HTERT RPE-1 (cell line): Measurements from ENCODE around the gene CCL5.

Experiments
- in situ Hi-C: fragments of 300-500 bp; cut with MboI; formaldehyde crosslinking; loops from 4 replicates; pipeline ENCODE4 v1.14.3; 2020; ENCODE audit warnings: low sequenced_read_pairs

CCL5 gene

GRCh38 chr17:35868737-35869136, 11.4 kb downstream of the CCL5 start, which contains the start of gene HEATR9:
TSS of gene HEATR9 (minus strand) at chr17:35868891. CDS start at chr17:35868742, 149 bp downstream.
- in situ Hi-C loops: no loop called here

GRCh38 chr17:35867574-35867973, 12.6 kb downstream of the CCL5 start:
- in situ Hi-C loops: no loop called here

- in situ Hi-C loops: no loop called here
Observed at GRCh38 chr17:35866341-35866950, 13.7 kb downstream of the CCL5 start.

GRCh38 chr17:35865412-35866340, 14.5 kb downstream of the CCL5 start:
- in situ Hi-C loops: no loop called here

GRCh38 chr17:35864853-35865252, 15.3 kb downstream of the CCL5 start:
- in situ Hi-C loops: no loop called here

GRCh38 chr17:35856603-35857002, 23.6 kb downstream of the CCL5 start:
- in situ Hi-C loops: no loop called here

DNA sequence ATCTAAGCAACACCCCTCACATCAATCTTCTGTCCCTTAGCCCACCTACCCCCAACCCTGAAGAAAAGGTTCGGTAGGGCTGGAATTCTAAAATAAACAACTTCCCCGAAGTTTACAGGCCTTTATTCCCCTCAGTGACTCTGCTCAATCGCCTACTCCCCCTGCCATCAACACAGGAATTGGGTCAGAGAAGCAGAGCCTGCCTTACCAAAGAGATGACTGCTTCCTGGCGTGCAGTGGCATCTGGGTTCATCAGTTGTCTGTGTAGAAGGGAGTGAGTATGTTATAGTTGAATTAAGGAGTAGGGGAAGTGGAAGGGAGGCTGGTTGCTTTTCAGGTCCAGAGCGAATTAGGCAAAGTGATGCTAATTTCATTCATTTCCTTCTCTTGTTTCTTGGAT, 24.2 kb downstream of the CCL5 start:
- in situ Hi-C loops: no loop called here

DNA sequence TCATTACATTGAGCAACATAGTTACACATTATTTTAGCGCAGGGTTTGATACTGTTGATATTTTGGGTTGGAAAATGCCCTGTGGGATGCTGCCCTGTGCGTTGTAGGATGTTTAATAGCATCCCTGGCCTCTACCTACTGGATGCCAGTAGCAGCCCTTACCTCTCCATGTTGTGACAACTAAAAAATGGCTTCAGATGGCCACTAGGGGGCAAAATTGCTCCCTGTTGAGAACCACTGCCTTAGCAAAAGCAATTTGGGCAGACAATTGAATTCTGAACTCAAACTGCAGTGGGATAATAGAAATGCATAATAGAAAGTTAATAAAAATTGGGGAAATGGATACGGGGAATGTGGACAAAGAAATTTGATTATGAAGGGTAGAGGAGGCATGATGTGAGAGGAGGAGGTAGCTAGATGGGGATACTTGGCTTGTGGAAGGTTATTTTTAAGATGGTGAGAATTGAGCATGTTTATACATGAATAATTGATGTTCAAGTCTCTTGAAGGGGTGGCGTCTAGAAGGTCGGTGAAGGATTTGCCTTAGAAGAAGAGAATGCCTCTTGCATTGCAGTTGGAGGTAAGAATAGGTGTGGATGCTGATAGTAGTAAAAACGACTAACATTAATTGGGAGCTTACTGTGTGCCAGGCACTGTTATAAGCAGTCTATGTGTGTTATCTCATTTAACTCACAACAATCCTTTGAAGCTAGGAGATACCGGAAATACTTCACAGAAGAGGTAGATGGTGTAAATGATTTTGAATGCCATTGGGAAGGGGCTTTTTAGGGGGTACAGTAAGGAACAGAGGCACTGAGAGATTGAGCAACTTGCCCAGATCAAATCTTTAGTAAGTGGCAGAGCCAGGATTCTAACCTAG, 30.5 kb downstream of the CCL5 start:
- in situ Hi-C loops: no loop called here

DNA sequence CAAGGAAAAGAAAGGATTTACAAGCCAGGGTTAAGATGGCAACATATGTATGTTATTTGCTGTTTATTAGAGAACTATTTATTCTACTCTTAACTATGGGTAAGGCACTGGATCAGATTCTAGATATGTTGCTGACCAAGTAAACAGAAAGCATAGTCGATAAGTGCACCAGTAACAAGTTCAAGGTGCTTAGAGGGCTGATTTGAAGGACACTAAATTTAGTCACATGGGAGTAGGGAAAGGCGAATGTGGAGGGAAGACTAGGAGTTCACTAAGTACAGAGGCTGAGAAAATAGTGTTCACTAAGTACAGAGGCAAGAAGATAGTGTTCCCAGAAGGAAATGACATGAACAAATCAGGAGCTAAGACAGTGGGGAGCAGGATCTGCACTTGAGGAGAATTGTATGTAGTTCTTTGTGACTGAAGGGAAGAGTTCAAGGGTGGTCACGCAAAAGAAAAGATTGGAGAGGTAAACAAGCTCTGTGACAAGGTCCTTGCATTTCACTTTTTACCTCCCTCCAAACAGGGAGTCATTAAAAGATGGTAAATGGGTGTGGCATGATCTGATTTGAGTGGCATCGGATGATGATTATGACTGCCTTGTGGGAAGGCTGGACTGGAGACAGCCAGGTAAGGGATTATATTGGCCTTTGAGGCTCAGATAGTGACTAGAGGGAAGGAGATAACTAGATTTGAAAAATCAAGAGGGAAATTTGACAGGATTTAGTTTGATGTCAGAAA, 32.4 kb downstream of the CCL5 start:
- in situ Hi-C loops: no loop called here

DNA sequence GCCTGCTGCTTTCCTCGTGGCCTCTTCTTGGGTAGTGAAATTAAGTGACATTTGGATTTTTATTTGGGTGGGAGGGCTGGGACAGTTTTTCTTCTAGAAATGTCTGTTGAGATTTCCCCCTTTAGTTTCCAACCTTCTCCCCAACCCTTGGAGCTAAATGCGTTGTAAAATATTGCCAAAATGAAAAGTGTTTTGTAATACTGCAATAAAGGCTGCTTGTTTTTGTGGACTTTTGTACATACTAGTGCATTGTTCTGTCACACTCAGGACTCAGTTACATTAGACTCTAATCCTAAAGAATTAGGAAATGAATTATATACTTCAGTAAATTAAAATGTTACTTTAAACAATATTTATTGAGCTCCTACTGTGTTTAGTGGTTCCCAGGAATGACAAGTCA, 33.2 kb downstream of the CCL5 start:
- in situ Hi-C loops: no loop called here

GRCh38 chr17:35846055-35846809, 33.9 kb downstream of the CCL5 start:
- in situ Hi-C loops: no loop called here

DNA sequence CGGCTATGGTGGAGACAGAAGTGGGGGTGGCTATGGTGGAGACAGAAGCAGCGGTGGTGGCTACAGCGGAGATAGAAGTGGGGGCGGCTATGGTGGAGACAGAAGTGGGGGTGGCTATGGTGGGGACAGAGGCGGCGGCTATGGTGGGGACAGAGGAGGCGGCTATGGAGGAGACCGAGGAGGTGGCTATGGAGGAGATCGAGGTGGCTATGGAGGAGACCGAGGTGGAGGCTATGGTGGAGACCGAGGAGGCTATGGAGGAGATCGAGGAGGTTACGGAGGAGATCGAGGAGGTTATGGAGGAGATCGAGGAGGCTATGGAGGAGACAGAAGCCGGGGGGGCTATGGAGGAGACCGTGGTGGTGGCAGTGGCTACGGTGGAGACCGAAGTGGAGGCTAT, 35.6 kb downstream of the CCL5 start:
- in situ Hi-C loops: no loop called here

- in situ Hi-C loops: no loop called here
Observed at GRCh38 chr17:35843698-35844097, 36.5 kb downstream of the CCL5 start.

DNA sequence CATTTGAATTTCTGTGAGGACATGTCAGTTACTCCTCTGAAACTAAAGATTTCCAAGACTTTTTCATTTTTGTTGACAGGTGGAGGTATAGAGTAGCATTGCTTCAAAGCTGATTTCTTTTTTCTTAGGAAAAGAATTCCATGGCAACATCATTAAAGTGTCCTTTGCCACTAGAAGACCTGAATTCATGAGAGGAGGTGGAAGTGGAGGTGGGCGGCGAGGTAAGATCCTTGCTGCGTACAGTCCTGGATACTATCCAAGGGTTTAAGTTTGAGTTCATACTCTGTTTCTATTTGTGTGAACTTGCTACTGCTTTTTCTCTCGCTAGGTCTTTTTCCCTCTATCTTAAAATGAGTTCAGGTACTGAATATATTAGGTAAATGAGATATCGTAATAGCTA, 37.9 kb downstream of the CCL5 start:
- in situ Hi-C loops: no loop called here

- in situ Hi-C loops: no loop called here
Observed at GRCh38 chr17:35841505-35841904, 38.7 kb downstream of the CCL5 start.

GRCh38 chr17:35841101-35841500, 39.1 kb downstream of the CCL5 start:
- in situ Hi-C loops: no loop called here

- in situ Hi-C loops: no loop called here
Observed at GRCh38 chr17:35825206-35825605, 55.0 kb downstream of the CCL5 start.
